HG03442 (cell line): ENCODE data around the gene FAM135A.
"Not testable (repeated sequence)": the region's sequence is repeated elsewhere in the genome, so short reads cannot be mapped to it uniquely, and the experiment has no call there.

ENCODE experiments used
- ATAC-seq: cut with Tn5 transposase; IDR thresholded peaks from one replicate; pipeline ENCODE4 v1.9.1; 2021; ENCODE audit warnings: mild to moderate bottlenecking, moderate library complexity; ENCODE audit not compliant: unreplicated experiment

The FAM135A gene

GRCh38 chr6:70396163-70396562 is 17.1 kb upstream of the FAM135A start:
- no peak for ATAC-seq

- ATAC-seq = no peak
Observed at GRCh38 chr6:70396796-70397729, 16.2 kb upstream of the FAM135A start.

- ATAC-seq = no peak
Observed at GRCh38 chr6:70398783-70399728, 14.3 kb upstream of the FAM135A start.

DNA sequence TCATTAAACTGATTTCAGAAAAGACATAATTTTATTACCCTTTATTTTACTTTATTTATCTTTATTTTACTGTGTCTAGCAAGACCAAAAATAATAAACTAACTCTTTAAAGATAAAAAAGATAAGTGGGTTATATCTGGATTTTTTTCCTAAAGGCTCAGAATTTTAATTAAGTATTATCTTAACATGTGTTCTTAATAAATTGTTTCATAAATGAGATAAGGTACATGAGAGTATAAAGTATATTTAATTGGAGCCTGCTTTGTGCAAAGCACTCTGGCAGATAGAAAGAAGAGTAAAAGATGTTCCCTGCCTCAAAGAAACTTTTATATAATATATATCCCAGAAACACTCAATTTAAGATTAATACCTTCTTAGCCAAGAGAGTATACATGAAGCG is 8.7 kb upstream of the FAM135A start:
- ATAC-seq = no peak

DNA sequence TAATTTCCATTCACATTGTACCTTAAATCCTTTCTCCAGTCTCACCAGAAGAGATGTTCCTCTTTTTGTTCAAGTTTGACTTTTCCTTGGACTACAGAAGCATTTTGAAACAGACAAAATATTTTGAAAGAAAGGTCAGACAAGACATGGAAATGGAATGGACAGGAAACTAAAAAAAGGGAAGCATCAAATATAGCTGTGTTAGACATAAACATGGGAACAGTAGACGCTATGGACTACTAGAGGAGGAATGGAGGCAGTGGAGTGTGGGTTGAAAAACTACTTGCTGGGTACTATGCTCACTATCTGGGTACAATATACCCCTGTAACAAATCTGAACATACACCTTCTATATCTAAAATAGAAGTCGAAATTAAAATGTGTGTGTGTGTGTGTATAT is 4.1 kb upstream of the FAM135A start:
- no peak for ATAC-seq

GRCh38 chr6:70411542-70412251 is 1.6 kb upstream of the FAM135A start:
- no peak for ATAC-seq

- peak; percentile 7 for ATAC-seq
Observed at GRCh38 chr6:70412252-70413113, 825 bp upstream of the FAM135A start.

DNA sequence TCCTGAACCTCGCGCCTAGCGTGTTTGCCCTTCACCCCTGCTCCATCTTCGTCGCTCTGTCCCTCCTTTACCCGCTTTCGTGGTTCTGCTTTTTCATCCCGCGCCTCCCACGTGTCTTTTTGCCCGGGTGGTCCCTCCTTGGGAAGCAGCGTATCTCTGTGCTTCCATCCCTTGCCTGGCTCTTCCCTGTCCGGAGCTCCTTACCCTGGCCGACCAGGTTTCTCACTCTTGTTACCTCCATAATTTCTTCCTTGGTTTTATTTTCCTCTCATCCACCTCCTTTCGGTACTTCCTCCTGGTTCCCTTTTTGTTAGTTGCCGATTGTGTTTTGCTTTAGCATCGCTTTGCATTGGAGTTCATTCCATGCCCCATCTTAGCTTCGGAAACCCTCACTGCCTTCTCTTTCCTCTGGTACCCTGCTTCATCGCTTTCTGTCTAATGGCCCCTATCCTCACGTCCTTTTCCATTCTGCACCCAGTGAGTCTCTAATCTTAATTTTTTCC is 735 bp downstream of the FAM135A start:
- no peak for ATAC-seq

- ATAC-seq = no peak
Observed at GRCh38 chr6:70414813-70415212, 1.5 kb downstream of the FAM135A start.

- ATAC-seq = no peak
Observed at GRCh38 chr6:70415247-70415646, 1.9 kb downstream of the FAM135A start.

DNA sequence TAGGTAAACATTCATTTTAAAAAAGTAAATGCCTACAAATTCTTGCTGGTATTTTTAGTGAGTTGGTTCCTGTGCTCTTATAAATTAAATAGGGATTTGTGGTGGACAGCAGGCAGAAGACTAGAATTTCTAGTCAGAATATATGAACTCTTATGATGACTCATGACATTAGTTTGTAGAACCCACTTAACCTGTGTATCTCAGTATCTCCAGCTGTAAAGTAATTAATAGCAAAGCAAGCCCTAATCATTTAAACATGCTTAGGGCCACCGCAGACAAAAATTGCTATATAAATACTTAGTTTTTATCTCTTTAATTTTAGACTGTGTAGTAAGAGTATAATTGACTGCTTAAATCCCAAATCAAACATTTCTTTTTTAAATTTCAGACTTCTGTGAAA is 2.4 kb downstream of the FAM135A start:
- no peak for ATAC-seq

- ATAC-seq = no peak
Observed at GRCh38 chr6:70421509-70421908, 8.2 kb downstream of the FAM135A start.

DNA sequence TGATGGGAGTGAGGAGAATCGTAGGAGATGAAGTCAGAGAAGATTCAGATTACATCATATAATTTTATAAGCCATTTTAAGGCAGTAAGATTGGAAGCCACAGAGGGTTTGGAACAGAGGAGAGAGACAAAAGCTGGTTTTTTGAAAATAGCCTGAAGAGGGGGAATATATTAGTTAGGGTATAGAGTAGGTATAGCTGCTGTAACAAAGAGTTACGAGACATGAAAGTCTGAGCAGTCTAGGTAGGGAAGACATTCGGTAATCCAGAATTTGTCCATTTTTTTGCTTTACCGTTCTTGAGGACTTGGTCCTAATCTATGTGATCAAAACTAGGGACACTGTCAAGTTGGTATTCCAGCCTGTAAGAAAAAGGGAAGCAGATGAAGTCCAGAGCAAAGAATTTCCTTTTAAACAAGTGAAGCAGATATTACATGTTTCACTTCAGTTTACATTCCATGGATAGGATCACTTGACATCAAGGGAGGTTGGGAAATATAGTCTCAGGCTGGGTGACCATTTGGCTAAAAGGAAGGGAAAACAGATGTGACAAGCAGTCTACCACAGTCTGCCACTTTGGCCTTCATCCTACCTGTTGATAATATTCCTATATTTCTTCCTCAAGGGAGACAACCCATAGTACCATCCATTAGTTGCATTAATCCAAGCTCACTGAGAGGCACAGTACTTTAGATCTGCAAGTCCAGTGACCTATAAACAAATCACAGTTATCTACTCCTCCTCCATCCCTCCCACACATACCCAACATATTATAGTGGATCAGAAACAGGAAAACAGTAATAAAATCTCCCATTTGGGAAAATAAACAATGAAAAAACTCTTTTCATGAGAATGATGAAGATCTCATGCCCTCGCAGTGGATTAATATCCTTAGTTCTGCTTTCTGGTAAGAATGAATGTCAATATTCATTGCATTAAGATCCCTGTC is 10.2 kb downstream of the FAM135A start:
- ATAC-seq = no peak

DNA sequence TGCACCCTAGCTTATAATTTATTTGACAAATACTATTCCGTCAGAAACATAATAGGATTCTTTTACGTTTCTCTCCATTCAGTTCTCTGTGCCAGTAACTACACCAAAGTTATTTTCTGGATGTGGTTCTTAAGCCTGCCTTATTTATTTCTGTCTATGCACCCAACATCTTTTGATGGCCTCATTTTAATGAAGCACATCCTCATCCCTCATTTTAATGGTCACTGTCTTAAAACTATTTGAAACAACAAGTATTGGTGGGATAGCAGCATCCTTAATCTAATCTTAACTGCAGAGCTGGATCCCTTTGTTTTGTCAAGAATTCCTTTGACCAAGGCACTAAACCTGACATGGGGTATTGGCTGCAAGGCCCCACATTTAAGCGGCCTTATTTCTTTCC is 11.0 kb downstream of the FAM135A start:
- no peak for ATAC-seq

GRCh38 chr6:70436320-70436719 is 23.0 kb downstream of the FAM135A start:
- ATAC-seq = no peak

DNA sequence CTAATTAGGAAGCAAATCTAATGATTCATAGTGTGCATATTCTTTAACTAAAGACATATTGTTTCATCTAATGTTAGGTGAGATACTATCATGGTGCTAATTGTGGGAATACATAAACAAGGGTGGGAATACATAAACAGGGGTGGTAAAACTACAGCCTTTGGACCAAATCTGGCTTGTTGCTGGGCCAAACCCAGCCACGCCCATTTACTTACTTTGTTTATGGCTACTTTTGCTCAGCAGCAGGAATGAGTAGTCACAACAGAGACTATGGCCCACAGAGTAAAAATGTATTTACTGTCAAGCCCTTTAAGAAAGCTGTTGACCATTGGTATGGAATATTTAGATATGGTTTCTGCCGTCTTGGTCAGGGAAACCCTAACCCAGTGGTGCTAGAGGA is 31.7 kb downstream of the FAM135A start:
- no peak for ATAC-seq

DNA sequence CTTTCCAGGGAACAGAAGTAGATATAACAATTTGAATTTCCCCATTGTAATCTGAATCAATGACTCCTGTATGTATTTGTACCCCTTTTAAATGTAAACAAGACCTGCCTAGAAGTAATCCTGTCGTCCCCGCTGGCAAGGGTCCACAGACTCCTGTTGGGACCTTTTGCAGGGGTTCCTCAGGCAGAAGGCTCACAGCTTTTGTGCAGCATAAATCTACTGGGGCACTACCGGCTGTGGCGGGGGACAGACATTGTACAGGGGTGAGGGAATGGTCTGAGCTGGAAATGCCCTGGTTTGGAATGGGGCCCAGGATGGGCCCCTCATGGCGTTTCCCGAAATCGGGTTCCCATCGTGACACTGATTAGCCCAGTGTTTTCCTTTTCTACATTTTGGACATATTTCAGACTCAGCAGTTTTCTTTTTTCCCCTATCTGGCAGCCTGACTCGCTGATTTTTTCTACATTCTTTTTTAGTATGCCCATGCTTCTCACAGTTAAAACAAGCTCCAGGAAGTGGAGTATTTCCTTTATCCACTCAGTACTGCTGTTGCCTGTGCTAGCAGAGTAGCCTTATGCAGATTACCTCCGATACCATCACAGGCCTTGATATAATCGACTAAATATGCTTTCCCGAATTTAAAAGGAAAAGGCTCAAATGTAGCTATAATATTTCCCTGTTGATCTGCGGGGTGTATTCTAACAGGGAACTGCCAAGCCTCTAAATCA is 34.2 kb downstream of the FAM135A start:
- not testable (repeated sequence) for ATAC-seq

DNA sequence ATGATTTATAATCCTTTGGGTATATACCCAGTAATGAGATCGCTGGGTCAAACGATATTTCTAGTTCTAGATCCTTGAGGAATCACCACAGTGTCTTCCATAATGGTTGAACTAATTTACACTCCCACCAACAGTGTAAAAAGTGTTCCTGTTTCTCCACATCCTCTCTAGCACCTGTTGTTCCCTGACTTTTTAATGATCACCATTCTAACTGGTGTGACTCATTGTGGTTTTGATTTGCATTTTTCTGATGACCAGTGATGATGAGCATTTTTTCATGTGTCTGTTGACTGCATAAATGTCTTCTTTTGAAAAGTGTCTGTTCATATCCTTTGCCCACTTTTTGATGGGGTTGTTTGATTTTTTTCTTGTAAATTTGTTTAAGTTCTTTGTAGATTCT is 40.6 kb downstream of the FAM135A start:
- not testable (repeated sequence) for ATAC-seq
